AG09309 (cell line): ENCODE data around the gene MT1X.

Experiments used
- DNase-seq: peaks from one replicate; pipeline ENCODE4 v3.0.0-alpha.2; 2010; ENCODE audit warnings: low read depth
- H3K4me3 ChIP-seq: 2 replicates; pipeline ENCODE4 v1.5.1; 2011; ENCODE audit warnings: mild to moderate bottlenecking, low read depth, low read length, moderate library complexity; ENCODE audit not compliant: control insufficient read depth
- CTCF ChIP-seq: IDR thresholded peaks from 2 replicates; pipeline ENCODE4 v1.5.1; 2011; ENCODE audit warnings: mild to moderate bottlenecking, low read depth, low read length, inconsistent platforms; ENCODE audit not compliant: insufficient read depth, control insufficient read depth; ENCODE audit errors: missing control alignments

The MT1X gene

GRCh38 chr16:56701534-56701933 is 19.3 kb downstream of the MT1X start:
- H3K4me3 ChIP-seq, result no peak overlapping the region
- DNase-seq, result no peak
- TF ChIP-seq CTCF, result no peak

GRCh38 chr16:56702836-56703235 is 20.6 kb downstream of the MT1X start:
- no peak for DNase-seq
- H3K4me3 ChIP-seq, result no peak overlapping the region
- no peak for TF ChIP-seq CTCF

GRCh38 chr16:56708525-56709442 is 26.5 kb downstream of the MT1X start:
- H3K4me3 ChIP-seq, result no peak overlapping the region
- no peak for DNase-seq
- no peak for TF ChIP-seq CTCF

GRCh38 chr16:56709443-56710040 is 27.3 kb downstream of the MT1X start:
- no peak for TF ChIP-seq CTCF
- H3K4me3 ChIP-seq, result no peak overlapping the region

GRCh38 chr16:56710181-56710737 is 28.0 kb downstream of the MT1X start:
- H3K4me3 ChIP-seq, result no peak overlapping the region
- no peak for TF ChIP-seq CTCF
- DNase-seq, result no peak

More at GRCh38 chr16:56709443-56710040, 27.3 kb downstream of the MT1X start:
- no peak for DNase-seq

GRCh38 chr16:56711862-56712261 is 29.6 kb downstream of the MT1X start:
- DNase-seq, result no peak
- no peak for TF ChIP-seq CTCF

More at GRCh38 chr16:56711862-56712261, 29.6 kb downstream of the MT1X start:
- H3K4me3 ChIP-seq, result no peak overlapping the region
